Neural crest cell (in vitro differentiated cells): Measurements from ENCODE around the gene CARHSP1. TPM values are rescaled to one million over a fixed set of nuclear protein-coding genes. Genes with fewer than 3 reads are reported as not detected.
"Not testable (repeated sequence)": the region's sequence is repeated elsewhere in the genome, so short reads cannot be mapped to it uniquely, and the experiment has no call there.

ENCODE experiments used
- DNase-seq: peaks from one replicate; pipeline ENCODE4 v3.0.0; 2021; ENCODE audit warnings: low read depth, mixed read lengths, low spot score
- H3K27ac Mint-ChIP-seq: one replicate; pipeline ENCODE4 v1.8.0; 2021; ENCODE audit warnings: mild to moderate bottlenecking, mixed read lengths; ENCODE audit not compliant: unreplicated experiment
- H3K27me3 Mint-ChIP-seq: 2 replicates; pipeline ENCODE4 v1.8.0; 2021; ENCODE audit warnings: low read depth, mild to moderate bottlenecking, mixed read lengths
- H3K36me3 Mint-ChIP-seq: 2 replicates; pipeline ENCODE4 v1.8.0; 2021; ENCODE audit warnings: low read depth, mild to moderate bottlenecking, mixed read lengths
- H3K4me1 Mint-ChIP-seq: 2 replicates; pipeline ENCODE4 v1.8.0; 2021; ENCODE audit warnings: mixed read lengths
- H3K4me3 Mint-ChIP-seq: one replicate; pipeline ENCODE4 v1.8.0; 2021; ENCODE audit warnings: mild to moderate bottlenecking, mixed read lengths
- H3K9me3 Mint-ChIP-seq: 2 replicates; pipeline ENCODE4 v1.8.0; 2021; ENCODE audit warnings: mixed read lengths
- total RNA-seq: library from RNA; stranded (reverse); gene quantifications from 2 replicates; pipeline ENCODE4 v1.2.1, GENCODE V29; 2021
- TF ChIP-seq, protein P1 (sequence below): fragments of 200-600 bp; sonication (generic); conservative IDR thresholded peaks from 2 replicates; pipeline ENCODE4 v1.5.0; 2021; ENCODE audit warnings: antibody characterized with exemption, mild to moderate bottlenecking

CARHSP1 gene
- total RNA-seq, 1 donor from 2014 or later = 147 TPM

DNA sequence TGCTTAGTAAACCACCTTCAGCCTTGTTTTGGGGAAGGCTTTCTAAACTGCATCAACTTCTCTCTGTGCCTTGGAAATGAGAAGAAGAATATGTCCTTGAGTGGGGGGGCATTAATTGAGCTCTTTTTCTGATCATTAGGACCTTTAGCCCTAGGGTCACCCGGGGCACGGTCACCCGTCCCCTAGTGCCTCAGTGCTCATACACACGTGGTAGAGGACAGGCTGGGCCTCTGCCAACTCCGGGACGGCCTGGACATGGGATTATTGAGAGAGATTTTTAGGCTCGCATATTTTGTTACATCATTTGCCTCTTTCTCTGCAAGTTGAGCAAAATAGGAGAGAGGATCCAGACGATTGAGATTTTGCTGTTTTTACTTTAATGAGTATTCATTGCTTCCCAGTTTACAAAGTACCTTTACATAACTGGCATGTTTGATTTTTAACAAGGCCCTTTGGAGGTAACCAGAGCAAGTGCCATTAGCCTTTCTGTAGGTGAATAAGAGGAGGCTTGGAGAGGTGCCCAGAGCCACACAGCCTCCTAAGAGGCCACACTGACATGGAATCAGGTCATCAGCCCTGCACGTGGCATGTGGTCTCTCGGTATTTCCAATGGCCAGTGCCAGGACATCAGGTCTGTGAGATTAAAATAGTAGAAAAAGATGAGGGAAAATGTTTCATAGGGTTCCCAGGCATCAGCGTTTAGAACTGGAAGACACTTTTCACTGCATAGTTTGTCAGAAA, 60.0 kb downstream of the CARHSP1 start:
- no peaks in the 10 kb centered on the region for H3K9me3 Mint-ChIP-seq
- no peak overlapping the region for H3K27ac Mint-ChIP-seq
- peaks cover 9% of the 10 kb centered on the region for H3K36me3 Mint-ChIP-seq
- DNase-seq = no peak
- TF ChIP-seq, protein P1, sequence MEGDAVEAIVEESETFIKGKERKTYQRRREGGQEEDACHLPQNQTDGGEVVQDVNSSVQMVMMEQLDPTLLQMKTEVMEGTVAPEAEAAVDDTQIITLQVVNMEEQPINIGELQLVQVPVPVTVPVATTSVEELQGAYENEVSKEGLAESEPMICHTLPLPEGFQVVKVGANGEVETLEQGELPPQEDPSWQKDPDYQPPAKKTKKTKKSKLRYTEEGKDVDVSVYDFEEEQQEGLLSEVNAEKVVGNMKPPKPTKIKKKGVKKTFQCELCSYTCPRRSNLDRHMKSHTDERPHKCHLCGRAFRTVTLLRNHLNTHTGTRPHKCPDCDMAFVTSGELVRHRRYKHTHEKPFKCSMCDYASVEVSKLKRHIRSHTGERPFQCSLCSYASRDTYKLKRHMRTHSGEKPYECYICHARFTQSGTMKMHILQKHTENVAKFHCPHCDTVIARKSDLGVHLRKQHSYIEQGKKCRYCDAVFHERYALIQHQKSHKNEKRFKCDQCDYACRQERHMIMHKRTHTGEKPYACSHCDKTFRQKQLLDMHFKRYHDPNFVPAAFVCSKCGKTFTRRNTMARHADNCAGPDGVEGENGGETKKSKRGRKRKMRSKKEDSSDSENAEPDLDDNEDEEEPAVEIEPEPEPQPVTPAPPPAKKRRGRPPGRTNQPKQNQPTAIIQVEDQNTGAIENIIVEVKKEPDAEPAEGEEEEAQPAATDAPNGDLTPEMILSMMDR = no peak
- H3K4me3 Mint-ChIP-seq = no peak overlapping the region
- no peaks in the 10 kb centered on the region for H3K4me1 Mint-ChIP-seq
- no peaks in the 10 kb centered on the region for H3K27me3 Mint-ChIP-seq

DNA sequence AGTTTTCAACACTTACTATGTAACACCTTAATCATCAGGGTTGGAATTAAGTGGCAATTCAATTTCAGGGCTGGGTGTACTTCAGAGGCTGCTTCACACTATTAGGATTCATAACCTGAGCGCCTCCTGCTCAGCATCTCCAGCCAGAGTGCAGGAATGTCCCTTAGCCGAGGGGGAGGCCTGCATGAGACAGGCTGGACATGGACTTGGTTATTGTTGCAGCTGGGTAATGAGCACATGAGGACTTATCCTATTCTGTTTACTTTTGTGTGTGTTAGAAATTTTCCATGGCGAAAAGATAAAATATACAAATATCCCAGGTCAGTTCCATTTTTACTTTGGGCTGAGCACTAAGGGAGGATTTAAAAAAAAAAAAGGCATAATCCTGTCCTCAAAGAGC, 60.8 kb downstream of the CARHSP1 start:
- Mint-ChIP-seq H3K9me3 (no peaks in the 10 kb centered on the region), H3K27ac (no peak overlapping the region), H3K4me3 (no peak overlapping the region), H3K4me1 (no peaks in the 10 kb centered on the region), H3K36me3 (peaks cover 9% of the 10 kb centered on the region), H3K27me3 (no peaks in the 10 kb centered on the region)
- TF ChIP-seq, protein P1 = no peak
- DNase-seq = no peak

DNA sequence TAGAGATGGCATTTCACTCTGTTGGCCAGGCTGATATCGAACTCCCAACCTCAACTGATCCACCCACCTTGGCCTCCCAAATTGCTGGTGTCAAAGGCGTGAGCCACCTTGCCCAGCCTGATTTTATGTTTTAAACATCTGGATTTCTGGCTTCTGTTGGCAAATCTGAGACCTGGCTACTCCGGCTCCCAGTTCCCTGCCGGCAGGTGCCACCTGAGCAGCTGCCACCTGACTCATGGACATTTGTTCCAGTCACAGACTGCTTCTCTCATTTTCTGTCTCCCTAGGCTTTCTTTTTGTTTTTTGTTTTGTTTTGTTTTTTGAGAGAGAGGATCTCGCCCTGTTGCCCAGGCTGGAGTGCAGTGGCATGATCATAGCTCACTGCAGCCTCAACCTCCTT, 61.6 kb downstream of the CARHSP1 start:
- Mint-ChIP-seq H3K36me3 (peaks cover 6% of the 10 kb centered on the region), H3K27ac (no peak overlapping the region), H3K4me3 (no peak overlapping the region), H3K9me3 (no peaks in the 10 kb centered on the region), H3K27me3 (no peaks in the 10 kb centered on the region), H3K4me1 (no peaks in the 10 kb centered on the region)
- no peak for DNase-seq
- TF ChIP-seq, protein P1 = no peak

DNA sequence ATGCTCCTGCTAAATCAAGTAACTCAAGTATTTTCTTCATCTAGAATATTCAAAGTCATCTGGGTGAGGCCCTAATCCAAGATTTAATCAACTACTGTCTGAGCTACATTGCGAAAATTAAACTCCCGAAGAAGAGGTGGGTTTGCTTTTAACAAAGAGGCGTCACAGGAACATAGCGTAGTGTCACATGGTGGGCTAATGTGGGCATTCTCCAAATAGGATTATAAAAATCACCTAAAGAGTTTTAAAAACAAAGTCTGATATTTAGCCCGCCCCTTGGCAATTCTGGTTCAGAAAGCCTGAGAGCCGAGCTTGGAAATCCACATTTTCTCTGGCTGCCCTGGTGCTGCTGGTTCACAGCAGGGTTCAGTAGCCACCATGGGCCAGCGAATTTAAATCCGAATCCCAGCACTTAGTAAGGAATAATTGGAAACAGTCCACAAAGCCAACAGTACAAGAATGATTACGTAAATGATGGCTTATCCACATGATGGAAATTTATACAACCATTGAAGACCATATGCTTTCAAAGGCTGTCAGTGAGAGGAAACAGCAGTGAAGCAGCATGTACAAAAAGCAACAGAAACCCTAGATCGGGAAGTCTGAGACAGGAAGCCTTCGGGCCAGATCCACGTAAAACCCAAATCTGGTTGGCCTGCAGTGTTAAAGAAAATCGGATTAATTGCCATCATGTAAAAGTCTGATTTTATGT, 62.4 kb downstream of the CARHSP1 start:
- no peak overlapping the region for H3K27ac Mint-ChIP-seq
- no peaks in the 10 kb centered on the region for H3K4me1 Mint-ChIP-seq
- no peaks in the 10 kb centered on the region for H3K27me3 Mint-ChIP-seq
- H3K36me3 Mint-ChIP-seq = peaks cover 4% of the 10 kb centered on the region
- DNase-seq = no peak
- H3K9me3 Mint-ChIP-seq = no peaks in the 10 kb centered on the region
- TF ChIP-seq, protein P1 = no peak
- no peak overlapping the region for H3K4me3 Mint-ChIP-seq

DNA sequence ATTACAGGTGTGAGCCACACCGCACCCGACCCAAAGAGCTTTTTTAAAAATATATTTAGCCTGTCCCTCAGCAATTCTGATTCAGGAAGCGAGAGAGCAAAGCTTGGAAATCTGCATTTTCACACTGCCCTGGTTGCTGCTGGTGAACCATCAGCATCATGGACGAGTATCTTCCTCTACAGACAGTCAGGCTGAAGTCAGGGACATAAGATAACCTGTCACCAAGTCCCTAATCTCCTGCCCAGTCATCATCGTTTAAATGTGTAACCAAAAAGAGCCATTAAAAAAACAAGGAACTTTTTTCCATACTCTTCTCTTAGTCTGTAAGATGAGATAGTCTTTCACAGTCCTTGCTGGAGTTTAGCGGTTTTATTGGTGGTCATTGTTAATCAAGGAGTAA, 64.5 kb downstream of the CARHSP1 start:
- Mint-ChIP-seq H3K27me3 (no peaks in the 10 kb centered on the region), H3K4me3 (no peak overlapping the region), H3K36me3 (peaks cover 4% of the 10 kb centered on the region), H3K9me3 (no peaks in the 10 kb centered on the region), H3K27ac (no peak overlapping the region), H3K4me1 (peaks cover under 1% of the 10 kb centered on the region)
- DNase-seq = no peak
- TF ChIP-seq, protein P1 = no peak

DNA sequence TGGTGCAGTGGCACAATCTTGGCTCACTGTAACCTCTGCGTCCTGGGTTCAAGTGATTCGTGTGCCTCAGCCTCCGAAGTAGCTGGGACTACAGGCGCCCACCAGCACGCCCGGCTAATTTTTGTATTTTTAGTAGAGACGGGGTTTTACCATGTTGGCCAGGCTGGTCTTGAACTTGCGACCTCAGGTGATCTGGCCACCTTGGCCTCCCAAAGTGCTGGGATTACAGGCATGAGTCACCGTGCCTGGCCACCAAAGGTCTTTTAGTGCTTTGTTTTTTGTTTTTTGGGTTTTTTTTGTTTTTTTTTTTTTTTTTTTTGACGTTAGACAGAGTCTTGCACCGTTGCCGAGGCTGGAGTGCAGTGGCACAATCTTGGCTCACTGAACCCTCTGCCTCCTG, 65.1 kb downstream of the CARHSP1 start:
- not testable (repeated sequence) for H3K9me3 Mint-ChIP-seq, H3K4me1 Mint-ChIP-seq, H3K27me3 Mint-ChIP-seq, DNase-seq, H3K4me3 Mint-ChIP-seq, H3K36me3 Mint-ChIP-seq, H3K27ac Mint-ChIP-seq
